WTC11 (cell line): ENCODE measurements around the gene SIGLEC1. TPM values are rescaled to one million over a fixed set of nuclear protein-coding genes. Genes with fewer than 3 reads are reported as not detected.

Experiments
- ATAC-seq: fragments of 200-7000 bp; cut with Tn5 transposase; 2 replicates; pipeline ENCODE4 v1.10.0; 2021; ENCODE audit warnings: mild to moderate bottlenecking, moderate library complexity
- CTCF ChIA-PET: fragments of 300-600 bp; sonication (Branson Sonifier 250); formaldehyde crosslinking; loops from one replicate; lab custom pipeline; 2021; ENCODE audit warnings: antibody characterized with exemption; lab: Charles Lee
- POLR2A ChIA-PET: fragments of 350-600 bp; sonication (Branson Sonifier 250); formaldehyde crosslinking; loops from one replicate; lab custom pipeline; 2021; ENCODE audit warnings: antibody characterized with exemption; lab: Charles Lee
- DNase-seq: peaks from one replicate; pipeline ENCODE4 v3.0.0; 2021; ENCODE audit warnings: low spot score
- H3K27ac Mint-ChIP-seq: 2 replicates; pipeline ENCODE4 v1.8.0; 2021; ENCODE audit warnings: mixed read lengths
- H3K27me3 Mint-ChIP-seq: 2 replicates; pipeline ENCODE4 v1.8.0; 2021; ENCODE audit warnings: low read depth, mild to moderate bottlenecking, moderate library complexity, mixed read lengths
- H3K36me3 Mint-ChIP-seq: 2 replicates; pipeline ENCODE4 v1.8.0; 2021; ENCODE audit warnings: mixed read lengths
- H3K4me1 Mint-ChIP-seq: 2 replicates; pipeline ENCODE4 v1.8.0; 2022; ENCODE audit warnings: mixed read lengths
- H3K4me3 Mint-ChIP-seq: 2 replicates; pipeline ENCODE4 v1.8.0; 2021; ENCODE audit warnings: mild to moderate bottlenecking, moderate library complexity, mixed read lengths
- H3K9me3 Mint-ChIP-seq: 2 replicates; pipeline ENCODE4 v1.8.0; 2021; ENCODE audit warnings: mixed read lengths
- FOXK1 ChIP-seq: sonication (generic); formaldehyde crosslinking; IDR thresholded peaks from 2 replicates; pipeline ENCODE4 v1.8.0; 2022; ENCODE audit warnings: mild to moderate bottlenecking, moderate library complexity, missing genetic modification reagents
- GRHL2 ChIP-seq: fragments of 250-450 bp; sonication (Bioruptor Pico); IDR thresholded peaks from 2 replicates; pipeline ENCODE4 v1.8.0; 2022; ENCODE audit warnings: mild to moderate bottlenecking, moderate library complexity; ENCODE audit not compliant: insufficient replicate concordance, severe bottlenecking
- KAT7 ChIP-seq: sonication (generic); formaldehyde crosslinking; IDR thresholded peaks from 2 replicates; pipeline ENCODE4 v1.8.1; 2023; ENCODE audit warnings: missing genetic modification reagents, mild to moderate bottlenecking, borderline replicate concordance
- SMAD4 ChIP-seq: sonication (generic); formaldehyde crosslinking; IDR thresholded peaks from 2 replicates; pipeline ENCODE4 v1.8.0; 2022; ENCODE audit warnings: mild to moderate bottlenecking, missing genetic modification reagents
- TEAD1 ChIP-seq: sonication (generic); formaldehyde crosslinking; IDR thresholded peaks from 2 replicates; pipeline ENCODE4 v1.8.0; 2022; ENCODE audit warnings: mild to moderate bottlenecking, missing genetic modification reagents
- TP53 ChIP-seq: sonication (generic); formaldehyde crosslinking; IDR thresholded peaks from 2 replicates; pipeline ENCODE4 v1.8.1; 2023; ENCODE audit warnings: mild to moderate bottlenecking, missing genetic modification reagents
- ZNF232 ChIP-seq: sonication (generic); formaldehyde crosslinking; IDR thresholded peaks from 2 replicates; pipeline ENCODE4 v1.8.0; 2022; ENCODE audit warnings: mild to moderate bottlenecking, missing genetic modification reagents
- ZNF396 ChIP-seq: fragments of 250-450 bp; sonication (Bioruptor Pico); IDR thresholded peaks from 2 replicates; pipeline ENCODE4 v1.8.0; 2021; ENCODE audit warnings: mild to moderate bottlenecking, moderate library complexity, borderline replicate concordance
- ZNF423 ChIP-seq: fragments of 250-450 bp; sonication (Bioruptor Pico); IDR thresholded peaks from 2 replicates; pipeline ENCODE4 v2.1.2; 2022; ENCODE audit warnings: mild to moderate bottlenecking, moderate library complexity
- total RNA-seq: library from RNA; stranded (reverse); gene quantifications from 3 replicates; pipeline ENCODE4 v1.2.3, GENCODE V29; 2021
- TF ChIP-seq, protein P1 (sequence below): sonication (generic); formaldehyde crosslinking; IDR thresholded peaks from 2 replicates; pipeline ENCODE4 v1.8.1; 2022; ENCODE audit warnings: mild to moderate bottlenecking, moderate library complexity, missing genetic modification reagents
- TF ChIP-seq, protein P2 (sequence below): sonication (generic); formaldehyde crosslinking; IDR thresholded peaks from 2 replicates; pipeline ENCODE4 v1.8.1; 2022; ENCODE audit warnings: low read depth, missing genetic modification reagents, borderline replicate concordance
- TF ChIP-seq, protein P3 (sequence below): sonication (generic); formaldehyde crosslinking; conservative IDR thresholded peaks from 2 replicates; pipeline ENCODE4 v1.8.1; 2023; ENCODE audit warnings: mild to moderate bottlenecking, low read depth, missing genetic modification reagents, moderate library complexity
- TF ChIP-seq, protein P4 (sequence below): fragments of 200-600 bp; IDR thresholded peaks from 2 replicates; pipeline ENCODE4 v1.8.0; 2022; ENCODE audit warnings: antibody characterized with exemption
- TF ChIP-seq, protein P5 (sequence below): sonication (generic); formaldehyde crosslinking; IDR thresholded peaks from 2 replicates; pipeline ENCODE4 v1.8.1; 2023; ENCODE audit warnings: mild to moderate bottlenecking, missing genetic modification reagents
- TF ChIP-seq, protein P6 (sequence below): fragments of 250-450 bp; sonication (Bioruptor Pico); IDR thresholded peaks from 2 replicates; pipeline ENCODE4 v2.1.2; 2022; ENCODE audit warnings: mild to moderate bottlenecking, moderate library complexity
- TF ChIP-seq, protein P7 (sequence below): fragments of 250-450 bp; sonication (Bioruptor Pico); IDR thresholded peaks from 2 replicates; pipeline ENCODE4 v1.9.0; 2021; ENCODE audit warnings: mild to moderate bottlenecking
- TF ChIP-seq, protein P8 (sequence below): sonication (generic); formaldehyde crosslinking; IDR thresholded peaks from 2 replicates; pipeline ENCODE4 v1.8.1; 2023; ENCODE audit warnings: mild to moderate bottlenecking, missing genetic modification reagents, borderline replicate concordance

SIGLEC1 gene
- total RNA-seq, 1 experiment from 2014 or later = 0.04 TPM

DNA sequence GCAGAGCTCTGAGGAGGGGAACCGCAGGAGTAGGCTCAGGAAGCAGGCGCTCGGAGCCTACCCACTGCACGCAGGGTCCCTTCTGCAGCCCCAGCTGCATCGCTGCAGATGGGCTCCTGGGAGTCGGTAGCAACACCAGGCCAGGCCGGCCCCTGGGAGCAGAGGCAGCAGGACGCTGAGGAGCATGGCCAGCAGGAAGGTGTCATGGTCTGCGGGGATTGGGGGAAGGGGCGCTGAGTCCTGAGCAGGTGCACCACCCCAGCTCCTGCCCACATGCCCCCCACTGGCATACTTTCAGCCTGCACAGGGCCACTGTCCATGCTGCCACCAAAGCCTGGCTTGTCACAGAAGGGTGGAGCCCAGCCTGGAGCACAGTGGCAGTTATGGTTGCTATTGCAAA lies 41.5 kb downstream of the SIGLEC1 start:
- Mint-ChIP-seq H3K27ac (no peak overlapping the region), H3K4me3 (0 out of 2 replicates have a peak overlapping the region, but pooled peaks have one; percentile 27), H3K4me1 (peaks cover 31% of the 10 kb centered on the region), H3K9me3 (no peaks in the 10 kb centered on the region), H3K27me3 (peaks cover 38% of the 10 kb centered on the region), H3K36me3 (no peaks in the 10 kb centered on the region)
- CTCF ChIA-PET = interaction anchor here (0.7 to 6.4 kb wide), 18 partner anchors 11 to 110 kb away, joined by 3 to 56 read pairs (median 4); partner anchors contain the start of genes ADAM33, ADISSP, HSPA12B and SIGLEC1
- DNase-seq (no peak), ATAC-seq (no peak)
- POLR2A ChIA-PET = no interaction called here
- TF ChIP-seq, protein P1, sequence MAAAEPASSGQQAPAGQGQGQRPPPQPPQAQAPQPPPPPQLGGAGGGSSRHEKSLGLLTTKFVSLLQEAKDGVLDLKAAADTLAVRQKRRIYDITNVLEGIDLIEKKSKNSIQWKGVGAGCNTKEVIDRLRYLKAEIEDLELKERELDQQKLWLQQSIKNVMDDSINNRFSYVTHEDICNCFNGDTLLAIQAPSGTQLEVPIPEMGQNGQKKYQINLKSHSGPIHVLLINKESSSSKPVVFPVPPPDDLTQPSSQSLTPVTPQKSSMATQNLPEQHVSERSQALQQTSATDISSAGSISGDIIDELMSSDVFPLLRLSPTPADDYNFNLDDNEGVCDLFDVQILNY (CRISPR knock-in tag) = no peak
- TF ChIP-seq FOXK1 (CRISPR knock-in tag) (no peak), ZNF396 (CRISPR knock-in tag) (no peak), SMAD4 (CRISPR knock-in tag) (no peak), ZNF423 (CRISPR knock-in tag) (no peak), KAT7 (CRISPR knock-in tag) (no peak), ZNF232 (CRISPR knock-in tag) (no peak), TP53 (CRISPR knock-in tag) (no peak), TEAD1 (CRISPR knock-in tag) (no peak), GRHL2 (CRISPR knock-in tag) (no peak)
- TF ChIP-seq, protein P2, sequence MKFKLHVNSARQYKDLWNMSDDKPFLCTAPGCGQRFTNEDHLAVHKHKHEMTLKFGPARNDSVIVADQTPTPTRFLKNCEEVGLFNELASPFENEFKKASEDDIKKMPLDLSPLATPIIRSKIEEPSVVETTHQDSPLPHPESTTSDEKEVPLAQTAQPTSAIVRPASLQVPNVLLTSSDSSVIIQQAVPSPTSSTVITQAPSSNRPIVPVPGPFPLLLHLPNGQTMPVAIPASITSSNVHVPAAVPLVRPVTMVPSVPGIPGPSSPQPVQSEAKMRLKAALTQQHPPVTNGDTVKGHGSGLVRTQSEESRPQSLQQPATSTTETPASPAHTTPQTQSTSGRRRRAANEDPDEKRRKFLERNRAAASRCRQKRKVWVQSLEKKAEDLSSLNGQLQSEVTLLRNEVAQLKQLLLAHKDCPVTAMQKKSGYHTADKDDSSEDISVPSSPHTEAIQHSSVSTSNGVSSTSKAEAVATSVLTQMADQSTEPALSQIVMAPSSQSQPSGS (CRISPR knock-in tag) = no peak
- TF ChIP-seq, protein P3, sequence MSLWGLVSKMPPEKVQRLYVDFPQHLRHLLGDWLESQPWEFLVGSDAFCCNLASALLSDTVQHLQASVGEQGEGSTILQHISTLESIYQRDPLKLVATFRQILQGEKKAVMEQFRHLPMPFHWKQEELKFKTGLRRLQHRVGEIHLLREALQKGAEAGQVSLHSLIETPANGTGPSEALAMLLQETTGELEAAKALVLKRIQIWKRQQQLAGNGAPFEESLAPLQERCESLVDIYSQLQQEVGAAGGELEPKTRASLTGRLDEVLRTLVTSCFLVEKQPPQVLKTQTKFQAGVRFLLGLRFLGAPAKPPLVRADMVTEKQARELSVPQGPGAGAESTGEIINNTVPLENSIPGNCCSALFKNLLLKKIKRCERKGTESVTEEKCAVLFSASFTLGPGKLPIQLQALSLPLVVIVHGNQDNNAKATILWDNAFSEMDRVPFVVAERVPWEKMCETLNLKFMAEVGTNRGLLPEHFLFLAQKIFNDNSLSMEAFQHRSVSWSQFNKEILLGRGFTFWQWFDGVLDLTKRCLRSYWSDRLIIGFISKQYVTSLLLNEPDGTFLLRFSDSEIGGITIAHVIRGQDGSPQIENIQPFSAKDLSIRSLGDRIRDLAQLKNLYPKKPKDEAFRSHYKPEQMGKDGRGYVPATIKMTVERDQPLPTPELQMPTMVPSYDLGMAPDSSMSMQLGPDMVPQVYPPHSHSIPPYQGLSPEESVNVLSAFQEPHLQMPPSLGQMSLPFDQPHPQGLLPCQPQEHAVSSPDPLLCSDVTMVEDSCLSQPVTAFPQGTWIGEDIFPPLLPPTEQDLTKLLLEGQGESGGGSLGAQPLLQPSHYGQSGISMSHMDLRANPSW (CRISPR knock-in tag) = no peak
- TF ChIP-seq, protein P4, sequence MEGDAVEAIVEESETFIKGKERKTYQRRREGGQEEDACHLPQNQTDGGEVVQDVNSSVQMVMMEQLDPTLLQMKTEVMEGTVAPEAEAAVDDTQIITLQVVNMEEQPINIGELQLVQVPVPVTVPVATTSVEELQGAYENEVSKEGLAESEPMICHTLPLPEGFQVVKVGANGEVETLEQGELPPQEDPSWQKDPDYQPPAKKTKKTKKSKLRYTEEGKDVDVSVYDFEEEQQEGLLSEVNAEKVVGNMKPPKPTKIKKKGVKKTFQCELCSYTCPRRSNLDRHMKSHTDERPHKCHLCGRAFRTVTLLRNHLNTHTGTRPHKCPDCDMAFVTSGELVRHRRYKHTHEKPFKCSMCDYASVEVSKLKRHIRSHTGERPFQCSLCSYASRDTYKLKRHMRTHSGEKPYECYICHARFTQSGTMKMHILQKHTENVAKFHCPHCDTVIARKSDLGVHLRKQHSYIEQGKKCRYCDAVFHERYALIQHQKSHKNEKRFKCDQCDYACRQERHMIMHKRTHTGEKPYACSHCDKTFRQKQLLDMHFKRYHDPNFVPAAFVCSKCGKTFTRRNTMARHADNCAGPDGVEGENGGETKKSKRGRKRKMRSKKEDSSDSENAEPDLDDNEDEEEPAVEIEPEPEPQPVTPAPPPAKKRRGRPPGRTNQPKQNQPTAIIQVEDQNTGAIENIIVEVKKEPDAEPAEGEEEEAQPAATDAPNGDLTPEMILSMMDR = no peak
- TF ChIP-seq, protein P5, sequence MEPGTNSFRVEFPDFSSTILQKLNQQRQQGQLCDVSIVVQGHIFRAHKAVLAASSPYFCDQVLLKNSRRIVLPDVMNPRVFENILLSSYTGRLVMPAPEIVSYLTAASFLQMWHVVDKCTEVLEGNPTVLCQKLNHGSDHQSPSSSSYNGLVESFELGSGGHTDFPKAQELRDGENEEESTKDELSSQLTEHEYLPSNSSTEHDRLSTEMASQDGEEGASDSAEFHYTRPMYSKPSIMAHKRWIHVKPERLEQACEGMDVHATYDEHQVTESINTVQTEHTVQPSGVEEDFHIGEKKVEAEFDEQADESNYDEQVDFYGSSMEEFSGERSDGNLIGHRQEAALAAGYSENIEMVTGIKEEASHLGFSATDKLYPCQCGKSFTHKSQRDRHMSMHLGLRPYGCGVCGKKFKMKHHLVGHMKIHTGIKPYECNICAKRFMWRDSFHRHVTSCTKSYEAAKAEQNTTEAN = no peak
- TF ChIP-seq, protein P6, sequence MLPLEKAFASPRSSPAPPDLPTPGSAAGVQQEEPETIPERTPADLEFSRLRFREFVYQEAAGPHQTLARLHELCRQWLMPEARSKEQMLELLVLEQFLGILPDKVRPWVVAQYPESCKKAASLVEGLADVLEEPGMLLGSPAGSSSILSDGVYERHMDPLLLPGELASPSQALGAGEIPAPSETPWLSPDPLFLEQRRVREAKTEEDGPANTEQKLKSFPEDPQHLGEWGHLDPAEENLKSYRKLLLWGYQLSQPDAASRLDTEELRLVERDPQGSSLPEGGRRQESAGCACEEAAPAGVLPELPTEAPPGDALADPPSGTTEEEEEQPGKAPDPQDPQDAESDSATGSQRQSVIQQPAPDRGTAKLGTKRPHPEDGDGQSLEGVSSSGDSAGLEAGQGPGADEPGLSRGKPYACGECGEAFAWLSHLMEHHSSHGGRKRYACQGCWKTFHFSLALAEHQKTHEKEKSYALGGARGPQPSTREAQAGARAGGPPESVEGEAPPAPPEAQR (CRISPR knock-in tag) = no peak
- TF ChIP-seq, protein P7, sequence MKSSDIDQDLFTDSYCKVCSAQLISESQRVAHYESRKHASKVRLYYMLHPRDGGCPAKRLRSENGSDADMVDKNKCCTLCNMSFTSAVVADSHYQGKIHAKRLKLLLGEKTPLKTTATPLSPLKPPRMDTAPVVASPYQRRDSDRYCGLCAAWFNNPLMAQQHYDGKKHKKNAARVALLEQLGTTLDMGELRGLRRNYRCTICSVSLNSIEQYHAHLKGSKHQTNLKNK (CRISPR knock-in tag) = no peak
- TF ChIP-seq, protein P8, sequence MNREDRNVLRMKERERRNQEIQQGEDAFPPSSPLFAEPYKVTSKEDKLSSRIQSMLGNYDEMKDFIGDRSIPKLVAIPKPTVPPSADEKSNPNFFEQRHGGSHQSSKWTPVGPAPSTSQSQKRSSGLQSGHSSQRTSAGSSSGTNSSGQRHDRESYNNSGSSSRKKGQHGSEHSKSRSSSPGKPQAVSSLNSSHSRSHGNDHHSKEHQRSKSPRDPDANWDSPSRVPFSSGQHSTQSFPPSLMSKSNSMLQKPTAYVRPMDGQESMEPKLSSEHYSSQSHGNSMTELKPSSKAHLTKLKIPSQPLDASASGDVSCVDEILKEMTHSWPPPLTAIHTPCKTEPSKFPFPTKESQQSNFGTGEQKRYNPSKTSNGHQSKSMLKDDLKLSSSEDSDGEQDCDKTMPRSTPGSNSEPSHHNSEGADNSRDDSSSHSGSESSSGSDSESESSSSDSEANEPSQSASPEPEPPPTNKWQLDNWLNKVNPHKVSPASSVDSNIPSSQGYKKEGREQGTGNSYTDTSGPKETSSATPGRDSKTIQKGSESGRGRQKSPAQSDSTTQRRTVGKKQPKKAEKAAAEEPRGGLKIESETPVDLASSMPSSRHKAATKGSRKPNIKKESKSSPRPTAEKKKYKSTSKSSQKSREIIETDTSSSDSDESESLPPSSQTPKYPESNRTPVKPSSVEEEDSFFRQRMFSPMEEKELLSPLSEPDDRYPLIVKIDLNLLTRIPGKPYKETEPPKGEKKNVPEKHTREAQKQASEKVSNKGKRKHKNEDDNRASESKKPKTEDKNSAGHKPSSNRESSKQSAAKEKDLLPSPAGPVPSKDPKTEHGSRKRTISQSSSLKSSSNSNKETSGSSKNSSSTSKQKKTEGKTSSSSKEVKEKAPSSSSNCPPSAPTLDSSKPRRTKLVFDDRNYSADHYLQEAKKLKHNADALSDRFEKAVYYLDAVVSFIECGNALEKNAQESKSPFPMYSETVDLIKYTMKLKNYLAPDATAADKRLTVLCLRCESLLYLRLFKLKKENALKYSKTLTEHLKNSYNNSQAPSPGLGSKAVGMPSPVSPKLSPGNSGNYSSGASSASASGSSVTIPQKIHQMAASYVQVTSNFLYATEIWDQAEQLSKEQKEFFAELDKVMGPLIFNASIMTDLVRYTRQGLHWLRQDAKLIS (CRISPR knock-in tag) = no peak
